MG63 (cell line): Measurements from ENCODE around the gene OFD1. TPM values are rescaled to one million over a fixed set of nuclear protein-coding genes. Genes with fewer than 3 reads are reported as not detected.
A peak's percentile ranks its signal among the peaks of the same experiment; 100 is the strongest.

ENCODE experiments used
- DNase-seq: peaks from one replicate; pipeline ENCODE4 v3.0.0-alpha.2; 2020
- H3K27me3 ChIP-seq: fragments of 250-450 bp; sonication (Bioruptor Pico); 2 replicates; pipeline ENCODE4 v1.5.1; 2020; ENCODE audit warnings: mild to moderate bottlenecking, moderate library complexity
- H3K36me3 ChIP-seq: fragments of 250-450 bp; sonication (Bioruptor Pico); 2 replicates; pipeline ENCODE4 v1.5.1; 2020; ENCODE audit warnings: mild to moderate bottlenecking, moderate library complexity
- H3K4me3 ChIP-seq: fragments of 250-450 bp; sonication (Bioruptor Pico); 2 replicates; pipeline ENCODE4 v1.5.1; 2020; ENCODE audit warnings: mild to moderate bottlenecking, moderate library complexity
- H3K9me3 ChIP-seq: fragments of 250-450 bp; sonication (Bioruptor Pico); 2 replicates; pipeline ENCODE4 v1.5.1; 2020; ENCODE audit warnings: mild to moderate bottlenecking, moderate library complexity
- total RNA-seq: library from RNA; depleted of rRNA; stranded (reverse); fragments of >200 nt; shearing (Covaris generic); gene quantifications from 2 replicates; pipeline ENCODE4 v1.2.3, GENCODE V29; 2014; ENCODE audit warnings: low replicate concordance

OFD1 gene
- total RNA-seq, 1 experiment from 2014 or later: 9.6 TPM

- H3K27me3 ChIP-seq: no peaks in the 10 kb centered on the region
- DNase-seq: no peak
- H3K36me3 ChIP-seq: peaks cover 31% of the 10 kb centered on the region
- no peak overlapping the region for H3K4me3 ChIP-seq
- H3K9me3 ChIP-seq: no peaks in the 10 kb centered on the region; the same call in 1 of the 2 replicates
Measured at GRCh38 chrX:13732246-13733067, 2.1 kb upstream of the OFD1 start.

GRCh38 chrX:13733506-13733905 is 1.0 kb upstream of the OFD1 start:
- Histone ChIP-seq H3K27me3 (no peaks in the 10 kb centered on the region), H3K4me3 (peak overlapping the region; percentile 88), H3K9me3 (no peaks in the 10 kb centered on the region), H3K36me3 (peaks cover 31% of the 10 kb centered on the region)
- DNase-seq: no peak

GRCh38 chrX:13741695-13742094 is 7.1 kb downstream of the OFD1 start:
- H3K27me3 ChIP-seq: no peaks in the 10 kb centered on the region
- H3K4me3 ChIP-seq: no peak overlapping the region
- peaks cover 8% of the 10 kb centered on the region for H3K36me3 ChIP-seq
- no peaks in the 10 kb centered on the region for H3K9me3 ChIP-seq
- no peak for DNase-seq

- DNase-seq: no peak
- Histone ChIP-seq H3K36me3 (peaks cover 5% of the 10 kb centered on the region), H3K9me3 (no peaks in the 10 kb centered on the region), H3K27me3 (no peaks in the 10 kb centered on the region), H3K4me3 (no peak overlapping the region)
Measured at GRCh38 chrX:13742397-13743176, 8.0 kb downstream of the OFD1 start.

- H3K4me3 ChIP-seq: no peak overlapping the region
- H3K36me3 ChIP-seq: peaks cover 16% of the 10 kb centered on the region
- H3K27me3 ChIP-seq: no peaks in the 10 kb centered on the region
- no peaks in the 10 kb centered on the region for H3K9me3 ChIP-seq
- DNase-seq: peak; percentile 27
Measured at GRCh38 chrX:13747836-13748235, 13.3 kb downstream of the OFD1 start.

GRCh38 chrX:13748486-13748885 is 13.9 kb downstream of the OFD1 start:
- Histone ChIP-seq H3K27me3 (no peaks in the 10 kb centered on the region), H3K4me3 (no peak overlapping the region), H3K36me3 (peaks cover 16% of the 10 kb centered on the region), H3K9me3 (no peaks in the 10 kb centered on the region)
- DNase-seq: no peak

GRCh38 chrX:13750204-13750603 is 15.7 kb downstream of the OFD1 start:
- peaks cover 13% of the 10 kb centered on the region for H3K36me3 ChIP-seq
- H3K27me3 ChIP-seq: no peaks in the 10 kb centered on the region
- DNase-seq: no peak
- no peak overlapping the region for H3K4me3 ChIP-seq
- no peaks in the 10 kb centered on the region for H3K9me3 ChIP-seq

- Histone ChIP-seq H3K9me3 (no peaks in the 10 kb centered on the region), H3K36me3 (peaks cover 13% of the 10 kb centered on the region), H3K4me3 (no peak overlapping the region), H3K27me3 (no peaks in the 10 kb centered on the region)
- no peak for DNase-seq
Measured at GRCh38 chrX:13750812-13751211, 16.3 kb downstream of the OFD1 start.

GRCh38 chrX:13752141-13752540 is 17.6 kb downstream of the OFD1 start:
- H3K36me3 ChIP-seq: peaks cover 13% of the 10 kb centered on the region
- no peaks in the 10 kb centered on the region for H3K9me3 ChIP-seq
- H3K27me3 ChIP-seq: no peaks in the 10 kb centered on the region
- no peak for DNase-seq
- no peak overlapping the region for H3K4me3 ChIP-seq

GRCh38 chrX:13752646-13753045 is 18.1 kb downstream of the OFD1 start:
- Histone ChIP-seq H3K36me3 (peaks cover 13% of the 10 kb centered on the region), H3K9me3 (no peaks in the 10 kb centered on the region), H3K4me3 (no peak overlapping the region), H3K27me3 (no peaks in the 10 kb centered on the region)
- DNase-seq: no peak

- Histone ChIP-seq H3K9me3 (no peaks in the 10 kb centered on the region), H3K27me3 (no peaks in the 10 kb centered on the region), H3K36me3 (peaks cover 10% of the 10 kb centered on the region), H3K4me3 (no peak overlapping the region)
- no peak for DNase-seq
Measured at GRCh38 chrX:13754765-13755164, 20.2 kb downstream of the OFD1 start.

GRCh38 chrX:13755254-13755653 is 20.7 kb downstream of the OFD1 start:
- H3K36me3 ChIP-seq: peaks cover 13% of the 10 kb centered on the region
- no peak for DNase-seq

GRCh38 chrX:13756381-13756780 is 21.8 kb downstream of the OFD1 start:
- no peak for DNase-seq
- H3K27me3 ChIP-seq: no peaks in the 10 kb centered on the region
- no peaks in the 10 kb centered on the region for H3K9me3 ChIP-seq
- no peak overlapping the region for H3K4me3 ChIP-seq
- peaks cover 13% of the 10 kb centered on the region for H3K36me3 ChIP-seq

More at GRCh38 chrX:13755254-13755653, 20.7 kb downstream of the OFD1 start:
- no peak overlapping the region for H3K4me3 ChIP-seq
- no peaks in the 10 kb centered on the region for H3K27me3 ChIP-seq
- H3K9me3 ChIP-seq: no peaks in the 10 kb centered on the region

- H3K27me3 ChIP-seq: no peaks in the 10 kb centered on the region
- DNase-seq: no peak
- H3K4me3 ChIP-seq: no peak overlapping the region
- no peaks in the 10 kb centered on the region for H3K9me3 ChIP-seq
- H3K36me3 ChIP-seq: peaks cover 5% of the 10 kb centered on the region; the same call in 1 of the 2 replicates
Measured at GRCh38 chrX:13759152-13759718, 24.7 kb downstream of the OFD1 start.

GRCh38 chrX:13760426-13760825 is 25.9 kb downstream of the OFD1 start:
- Histone ChIP-seq H3K9me3 (no peaks in the 10 kb centered on the region), H3K27me3 (no peaks in the 10 kb centered on the region), H3K36me3 (peaks cover 5% of the 10 kb centered on the region; the same call in 1 of the 2 replicates), H3K4me3 (no peak overlapping the region)
- no peak for DNase-seq

- H3K36me3 ChIP-seq: peaks cover 5% of the 10 kb centered on the region; the same call in 1 of the 2 replicates
- H3K9me3 ChIP-seq: no peaks in the 10 kb centered on the region
- no peaks in the 10 kb centered on the region for H3K27me3 ChIP-seq
- DNase-seq: no peak
- no peak overlapping the region for H3K4me3 ChIP-seq
Measured at GRCh38 chrX:13761606-13762414, 27.3 kb downstream of the OFD1 start.
